IPS DF 4.7 (cell line): ENCODE data around the gene TNXB.
"Not testable (repeated sequence)": the region's sequence is repeated elsewhere in the genome, so short reads cannot be mapped to it uniquely, and the experiment has no call there.

Source experiments
- DNase-seq: peaks from one replicate; pipeline ENCODE4 v3.0.0-alpha.2; 2013; ENCODE audit warnings: low spot score; ENCODE audit errors: extremely low read depth

The TNXB gene

GRCh38 chr6:32085759-32086459, 23.2 kb downstream of the TNXB start:
- no peak for DNase-seq

GRCh38 chr6:32084780-32085179, 24.4 kb downstream of the TNXB start:
- DNase-seq = no peak

- DNase-seq = no peak
Measured at GRCh38 chr6:32083812-32084768, 25.0 kb downstream of the TNXB start.

GRCh38 chr6:32082935-32083334, 26.2 kb downstream of the TNXB start:
- no peak for DNase-seq

GRCh38 chr6:32082478-32082877, 26.7 kb downstream of the TNXB start:
- DNase-seq = no peak

GRCh38 chr6:32081168-32081990, 27.8 kb downstream of the TNXB start:
- no peak for DNase-seq

GRCh38 chr6:32079566-32080290, 29.4 kb downstream of the TNXB start:
- DNase-seq = no peak

- no peak for DNase-seq
Measured at GRCh38 chr6:32076321-32076809, 32.8 kb downstream of the TNXB start.

GRCh38 chr6:32075781-32076180, 33.4 kb downstream of the TNXB start:
- DNase-seq = no peak

- no peak for DNase-seq
Measured at GRCh38 chr6:32074996-32075532, 34.1 kb downstream of the TNXB start.

- DNase-seq = no peak
Measured at GRCh38 chr6:32073613-32074012, 35.5 kb downstream of the TNXB start.

GRCh38 chr6:32073101-32073500, 36.0 kb downstream of the TNXB start:
- DNase-seq = no peak

- no peak for DNase-seq
Measured at GRCh38 chr6:32070814-32071543, 38.2 kb downstream of the TNXB start.

- no peak for DNase-seq
Measured at GRCh38 chr6:32069878-32070515, 39.1 kb downstream of the TNXB start.

- no peak for DNase-seq
Measured at GRCh38 chr6:32069460-32069859, 39.7 kb downstream of the TNXB start.

GRCh38 chr6:32068867-32069266, 40.3 kb downstream of the TNXB start:
- DNase-seq = no peak

- DNase-seq = not testable (repeated sequence)
Measured at GRCh38 chr6:32068315-32068714, 40.8 kb downstream of the TNXB start.

- DNase-seq = not testable (repeated sequence)
Measured at GRCh38 chr6:32067521-32067920, 41.6 kb downstream of the TNXB start.

- DNase-seq = no peak
Measured at GRCh38 chr6:32064706-32065105, 44.4 kb downstream of the TNXB start.
